GM18520 (cell line): ENCODE data around the gene USE1.
"Not testable (repeated sequence)": the region's sequence is repeated elsewhere in the genome, so short reads cannot be mapped to it uniquely, and the experiment has no call there.

Source experiments
- ATAC-seq: cut with Tn5 transposase; IDR thresholded peaks from one replicate; pipeline ENCODE4 v1.9.1; 2021; ENCODE audit not compliant: unreplicated experiment

Gene USE1

GRCh38 chr19:17215127-17215971, at the start of gene USE1:
USE1 (plus strand) TSS chr19:17215357; CDS start chr19:17215406, 49 bp downstream.
- peak; percentile 48 for ATAC-seq

- no peak for ATAC-seq
Observed at GRCh38 chr19:17165715-17166114, 49.4 kb upstream of the USE1 start.

GRCh38 chr19:17170538-17171297, 44.4 kb upstream of the USE1 start:
- ATAC-seq, result no peak

- no peak for ATAC-seq
Observed at GRCh38 chr19:17171874-17172273, 43.3 kb upstream of the USE1 start.

- ATAC-seq, result no peak
Observed at GRCh38 chr19:17172624-17173345, 42.4 kb upstream of the USE1 start.

- ATAC-seq, result no peak
Observed at GRCh38 chr19:17178291-17178690, 36.9 kb upstream of the USE1 start.

- no peak for ATAC-seq
Observed at GRCh38 chr19:17180997-17181702, 34.0 kb upstream of the USE1 start.

GRCh38 chr19:17183271-17183761, 31.8 kb upstream of the USE1 start:
- no peak for ATAC-seq

GRCh38 chr19:17183858-17184321, 31.3 kb upstream of the USE1 start:
- ATAC-seq, result no peak

- ATAC-seq, result no peak
Observed at GRCh38 chr19:17184371-17184841, 30.8 kb upstream of the USE1 start.

GRCh38 chr19:17185590-17185989, 29.6 kb upstream of the USE1 start:
- no peak for ATAC-seq

- ATAC-seq, result not testable (repeated sequence)
Observed at GRCh38 chr19:17191736-17192135, 23.4 kb upstream of the USE1 start.

GRCh38 chr19:17192751-17193150, 22.4 kb upstream of the USE1 start:
- no peak for ATAC-seq

GRCh38 chr19:17194608-17195007, 20.5 kb upstream of the USE1 start:
- no peak for ATAC-seq

GRCh38 chr19:17195106-17195505, 20.1 kb upstream of the USE1 start:
- no peak for ATAC-seq

- no peak for ATAC-seq
Observed at GRCh38 chr19:17196610-17197009, 18.5 kb upstream of the USE1 start.

- no peak for ATAC-seq
Observed at GRCh38 chr19:17197666-17198065, 17.5 kb upstream of the USE1 start.

GRCh38 chr19:17200408-17201079, 14.6 kb upstream of the USE1 start:
- no peak for ATAC-seq

GRCh38 chr19:17202249-17202648, 12.9 kb upstream of the USE1 start:
- ATAC-seq, result no peak

GRCh38 chr19:17202713-17203112, 12.4 kb upstream of the USE1 start:
- no peak for ATAC-seq
